Thoracic aorta (tissue), 2 donors: ENCODE measurements around the gene EDC4. TPM values are rescaled to one million over a fixed set of nuclear protein-coding genes. Genes with fewer than 3 reads are reported as not detected.
A peak's percentile ranks its signal among the peaks of the same experiment; 100 is the strongest.

Experiments
- ATAC-seq: fragments of 150-250 bp; one replicate; pipeline ENCODE4 v1.8.0; 2017; ENCODE audit warnings: low read depth; ENCODE audit not compliant: insufficient number of reproducible peaks, low FRiP score
- DNase-seq: peaks from one replicate; pipeline ENCODE4 v3.0.0-alpha.2; 2020; ENCODE audit warnings: low spot score
- H3K27ac ChIP-seq, 2 donors: fragments of 200-600 bp; sonication (generic); 1 replicate in 1 of 2; 2 replicates in 1 of 2; pipeline ENCODE4 v1.5.1; 2016; ENCODE audit warnings: mild to moderate bottlenecking in 2 of 2, moderate library complexity in 2 of 2
- H3K27me3 ChIP-seq: fragments of 200-600 bp; sonication (generic); replicated peaks from 2 replicates; pipeline ENCODE4 v1.6.0; 2016; ENCODE audit warnings: mild to moderate bottlenecking; ENCODE audit not compliant: insufficient read depth
- H3K36me3 ChIP-seq: fragments of 200-600 bp; sonication (generic); one replicate; pipeline ENCODE4 v1.5.1; 2016
- H3K4me1 ChIP-seq, 2 donors: fragments of 200-600 bp; sonication (generic); 1 replicate in 1 of 2; 2 replicates in 1 of 2; pipeline versions ENCODE4 v1.5.1 to v1.6.0; 2016; ENCODE audit warnings: low read depth in 2 of 2, mild to moderate bottlenecking in 1 of 2; ENCODE audit not compliant: control insufficient read depth in 1 of 2
- H3K4me3 ChIP-seq: fragments of 200-600 bp; sonication (generic); 2 replicates; pipeline ENCODE4 v1.5.1; 2016; ENCODE audit warnings: mild to moderate bottlenecking
- H3K9me3 ChIP-seq: fragments of 200-600 bp; sonication (generic); 2 replicates; pipeline ENCODE4 v1.5.1; 2016
- total RNA-seq, 2 donors: library from RNA; depleted of rRNA; stranded (reverse); fragments of >200 nt; gene quantifications; one replicate each; pipeline versions ENCODE4 v1.1.0 to v1.2.3, GENCODE V29; 2016
- TF ChIP-seq, protein P1 (sequence below): fragments of 200-600 bp; sonication (generic); IDR thresholded peaks from one replicate; pipeline ENCODE4 v1.5.1; 2019; ENCODE audit warnings: antibody characterized with exemption

EDC4 gene
- total RNA-seq, 2 donors from 2014 or later, result 57.4 to 61.0 TPM

DNA sequence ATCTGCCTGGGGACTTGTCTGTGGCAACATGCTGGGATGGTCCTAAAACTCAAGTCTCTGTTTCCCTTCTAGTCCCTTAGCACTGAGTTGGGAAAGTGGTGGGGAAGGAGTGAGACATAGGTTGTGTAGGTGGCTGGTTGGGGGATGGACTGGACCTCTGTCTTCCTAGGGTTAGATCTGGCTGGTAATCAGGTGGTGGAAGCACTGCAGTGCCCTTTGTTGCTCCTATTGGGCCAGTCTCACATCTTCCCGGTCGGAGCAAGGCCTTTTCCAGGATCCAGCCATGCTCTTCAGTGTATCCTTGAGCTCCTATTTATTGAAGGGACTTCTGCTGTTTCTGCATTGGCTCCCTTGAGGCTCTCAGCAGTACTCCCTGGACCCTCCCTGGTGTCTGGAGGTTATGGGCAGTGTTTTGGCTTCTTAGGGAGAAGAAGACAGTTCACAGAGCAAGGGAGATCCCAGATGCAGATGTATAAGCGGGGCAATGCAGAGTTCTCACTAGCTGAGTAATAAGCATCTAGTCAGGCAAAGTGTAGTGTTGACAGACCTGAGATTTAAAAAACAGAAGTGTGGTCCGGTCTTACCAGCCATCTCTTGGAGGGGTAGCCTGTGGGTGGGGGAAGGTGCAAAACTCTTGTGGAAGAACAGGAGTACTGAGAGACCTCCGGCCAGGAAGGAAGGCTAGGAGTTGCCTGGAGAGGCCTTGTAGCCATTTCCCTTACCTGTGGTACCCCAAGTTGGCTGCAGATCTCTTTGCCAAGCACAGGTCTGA, 27.4 kb upstream of the EDC4 start:
- no peaks in the 10 kb centered on the region for H3K9me3 ChIP-seq
- peaks cover 43 to 52% of the 10 kb centered on the region in 2 donors for H3K4me1 ChIP-seq

DNA sequence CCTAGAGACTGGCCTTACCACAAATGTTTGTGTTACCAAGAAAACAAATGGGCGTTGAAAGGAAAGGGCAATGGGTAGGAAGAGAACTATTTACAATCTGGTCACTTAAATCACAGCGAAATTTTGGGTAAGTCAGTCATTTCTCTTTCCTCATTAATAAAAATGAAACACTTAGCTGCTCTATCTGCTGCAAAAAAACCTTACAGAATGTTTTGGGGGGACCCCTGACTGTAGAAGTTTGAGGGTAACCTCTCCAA, 26.9 kb upstream of the EDC4 start:
- H3K27ac ChIP-seq, result peak overlapping the region; percentile 89 to 97
- H3K27me3 ChIP-seq, result no peaks in the 10 kb centered on the region
- H3K4me3 ChIP-seq, result peak overlapping the region; percentile 100
- DNase-seq (no peak), ATAC-seq (no peak)
- peaks cover 2% of the 10 kb centered on the region for H3K36me3 ChIP-seq
- TF ChIP-seq, protein P1, sequence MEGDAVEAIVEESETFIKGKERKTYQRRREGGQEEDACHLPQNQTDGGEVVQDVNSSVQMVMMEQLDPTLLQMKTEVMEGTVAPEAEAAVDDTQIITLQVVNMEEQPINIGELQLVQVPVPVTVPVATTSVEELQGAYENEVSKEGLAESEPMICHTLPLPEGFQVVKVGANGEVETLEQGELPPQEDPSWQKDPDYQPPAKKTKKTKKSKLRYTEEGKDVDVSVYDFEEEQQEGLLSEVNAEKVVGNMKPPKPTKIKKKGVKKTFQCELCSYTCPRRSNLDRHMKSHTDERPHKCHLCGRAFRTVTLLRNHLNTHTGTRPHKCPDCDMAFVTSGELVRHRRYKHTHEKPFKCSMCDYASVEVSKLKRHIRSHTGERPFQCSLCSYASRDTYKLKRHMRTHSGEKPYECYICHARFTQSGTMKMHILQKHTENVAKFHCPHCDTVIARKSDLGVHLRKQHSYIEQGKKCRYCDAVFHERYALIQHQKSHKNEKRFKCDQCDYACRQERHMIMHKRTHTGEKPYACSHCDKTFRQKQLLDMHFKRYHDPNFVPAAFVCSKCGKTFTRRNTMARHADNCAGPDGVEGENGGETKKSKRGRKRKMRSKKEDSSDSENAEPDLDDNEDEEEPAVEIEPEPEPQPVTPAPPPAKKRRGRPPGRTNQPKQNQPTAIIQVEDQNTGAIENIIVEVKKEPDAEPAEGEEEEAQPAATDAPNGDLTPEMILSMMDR, result no peak
- no peaks in the 10 kb centered on the region for H3K9me3 ChIP-seq
- peaks cover 43 to 52% of the 10 kb centered on the region in 2 donors for H3K4me1 ChIP-seq

More for the DNA sequence above, 27.4 kb upstream of the EDC4 start:
- TF ChIP-seq, protein P1, result no peak
- ATAC-seq, result no peak
- Histone ChIP-seq H3K27ac (peak overlapping the region; percentile 89 to 97), H3K4me3 (peak overlapping the region; percentile 100), H3K36me3 (no peaks in the 10 kb centered on the region), H3K27me3 (no peaks in the 10 kb centered on the region)
- DNase-seq, result no peak

DNA sequence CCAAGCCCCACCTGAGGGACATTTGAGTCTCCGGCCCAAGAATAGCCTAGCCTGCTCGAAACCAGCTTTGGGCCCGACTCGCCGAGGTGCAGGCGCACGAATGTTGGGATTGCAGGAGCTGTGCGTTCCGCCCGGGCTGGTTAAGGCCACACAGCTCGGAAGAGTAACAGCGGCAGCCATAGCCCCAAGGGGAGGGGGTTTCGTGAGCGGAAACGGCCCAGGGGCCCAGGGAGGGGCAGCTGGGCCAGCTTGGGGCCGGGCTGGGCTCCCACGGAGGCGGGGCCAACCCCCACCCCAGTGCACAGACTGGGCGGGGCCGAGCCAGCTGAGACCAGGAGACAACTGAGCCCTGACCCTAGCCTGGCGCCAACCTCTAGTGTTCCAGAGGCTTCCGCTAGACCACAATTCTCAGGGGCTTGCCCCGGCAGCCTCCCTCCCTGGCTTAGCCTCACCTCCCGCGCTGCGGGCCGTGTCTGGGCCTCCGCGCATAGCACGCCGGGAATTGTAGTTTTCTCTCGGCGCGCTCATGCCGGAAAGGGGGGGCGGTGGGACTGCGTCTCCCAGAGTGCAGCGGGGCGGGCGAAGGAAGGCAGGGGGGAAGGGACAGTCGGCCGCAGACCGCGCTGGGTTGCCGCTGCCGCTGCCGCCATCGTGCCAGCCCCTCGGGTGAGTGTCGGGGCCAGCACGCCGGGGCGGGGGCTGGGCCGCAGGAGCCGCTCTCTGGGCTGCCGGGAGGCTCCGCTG, 26.4 kb upstream of the EDC4 start, which contains the start of gene NUTF2:
TSS of gene NUTF2 (plus strand) at position 614 of the 744 bp plus-strand sequence. CDS start 18,198 bp downstream, outside the sequence.
- H3K27me3 ChIP-seq, result no peaks in the 10 kb centered on the region
- ATAC-seq, result peak; percentile 81
- H3K27ac ChIP-seq, result peak within 1 kb of the TSS; percentile 89 to 97
- peak within 1 kb of the TSS; percentile 100 for H3K4me3 ChIP-seq
- H3K9me3 ChIP-seq, result no peaks in the 10 kb centered on the region
- peak; percentile 73 for DNase-seq
- TF ChIP-seq, protein P1, result no peak
- H3K36me3 ChIP-seq, result peaks cover 2% of the 10 kb centered on the region
- peaks cover 40 to 52% of the 10 kb centered on the region in 2 donors for H3K4me1 ChIP-seq

DNA sequence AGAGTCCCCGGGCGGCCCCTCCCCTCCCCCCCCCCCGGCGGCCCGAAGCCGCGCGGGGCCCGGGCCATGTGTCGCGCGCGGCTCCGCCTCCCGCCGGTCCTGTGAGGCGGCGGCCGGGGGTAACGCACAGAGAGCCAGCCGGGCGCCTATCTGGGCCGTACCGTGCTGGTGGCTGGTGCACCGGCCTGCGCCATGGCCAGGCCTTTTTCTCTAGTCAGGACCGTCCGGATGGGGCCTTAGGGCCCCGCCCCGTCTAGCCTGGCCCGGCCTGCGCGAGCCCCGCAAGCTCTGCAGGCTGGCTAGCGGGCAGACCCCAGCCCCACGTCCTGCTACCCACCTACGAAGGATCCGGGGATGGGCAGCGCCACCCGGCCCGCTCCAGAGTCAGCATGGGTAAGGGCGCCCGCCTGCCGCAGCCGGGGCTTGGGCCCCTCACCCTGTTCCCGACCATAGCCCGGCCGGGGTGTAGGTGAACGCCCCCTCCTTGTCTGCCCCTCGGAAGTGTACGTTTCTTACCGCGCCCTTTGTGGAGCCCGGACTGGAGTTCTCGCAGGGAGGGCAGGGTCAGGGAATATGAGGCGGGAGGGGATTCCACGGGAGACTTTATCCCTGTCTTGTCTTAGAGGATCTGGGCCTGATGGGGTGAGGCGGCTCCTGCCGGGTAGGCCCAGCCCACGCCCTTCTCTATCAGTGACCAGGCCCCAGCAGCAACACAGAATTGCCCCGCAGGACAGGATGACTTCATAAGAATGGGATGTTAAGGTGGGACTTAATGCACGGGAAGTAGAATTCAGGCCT, 25.6 kb upstream of the EDC4 start, which contains the start of gene CENPT:
TSS of gene CENPT (minus strand) at position 630 of the 798 bp plus-strand sequence. CDS start 13,834 bp downstream, outside the sequence.
- peak within 1 kb of the TSS; percentile 100 for H3K4me3 ChIP-seq
- TF ChIP-seq, protein P1, result no peak
- DNase-seq, result no peak
- peaks cover 2% of the 10 kb centered on the region for H3K36me3 ChIP-seq
- peak within 1 kb of the TSS; percentile 89 to 97 for H3K27ac ChIP-seq
- ATAC-seq, result peak; percentile 34
- H3K4me1 ChIP-seq, result peaks cover 40 to 52% of the 10 kb centered on the region in 2 donors
- no peaks in the 10 kb centered on the region for H3K27me3 ChIP-seq
- no peaks in the 10 kb centered on the region for H3K9me3 ChIP-seq
